Activated CD4-positive, alpha-beta T cell treated with anti-CD3 and anti-CD28 coated beads, Interleukin-2, amount 50 U/mL, for 24 hours (primary cell): ENCODE data around the gene S100A14.

Source experiments
- DNase-seq, 2 donors: peaks; one replicate each; pipeline ENCODE4 v3.0.0-alpha.2; 2020; ENCODE audit warnings: low read depth in 1 of 2, low spot score in 1 of 2

Gene S100A14

GRCh38 chr1:153639280-153639679 is 23.2 kb upstream of the S100A14 start:
- no peak for DNase-seq

- DNase-seq, result no peak
These were observed 22.1 kb upstream of the S100A14 start for GRCh38 chr1:153638261-153638660.

DNA sequence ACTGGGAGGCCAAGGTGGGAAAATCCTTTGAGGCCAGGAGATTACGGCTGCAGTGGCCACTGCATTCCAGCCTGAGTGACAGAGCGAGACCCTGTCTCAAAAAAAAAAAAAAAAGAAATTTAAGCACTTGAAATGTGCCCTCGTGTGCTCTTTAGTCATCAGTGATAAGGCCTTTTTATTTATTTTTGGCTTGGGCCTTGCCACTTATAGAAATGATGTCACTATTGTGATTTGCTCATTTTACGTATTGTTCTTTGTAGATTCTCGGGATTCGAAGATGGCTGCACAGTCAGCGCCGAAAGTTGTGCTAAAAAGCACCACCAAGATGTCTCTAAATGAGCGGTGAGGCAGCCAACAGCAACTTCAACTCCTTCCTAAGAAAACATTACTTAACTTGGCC is 20.2 kb upstream of the S100A14 start:
- no peak for DNase-seq

DNA sequence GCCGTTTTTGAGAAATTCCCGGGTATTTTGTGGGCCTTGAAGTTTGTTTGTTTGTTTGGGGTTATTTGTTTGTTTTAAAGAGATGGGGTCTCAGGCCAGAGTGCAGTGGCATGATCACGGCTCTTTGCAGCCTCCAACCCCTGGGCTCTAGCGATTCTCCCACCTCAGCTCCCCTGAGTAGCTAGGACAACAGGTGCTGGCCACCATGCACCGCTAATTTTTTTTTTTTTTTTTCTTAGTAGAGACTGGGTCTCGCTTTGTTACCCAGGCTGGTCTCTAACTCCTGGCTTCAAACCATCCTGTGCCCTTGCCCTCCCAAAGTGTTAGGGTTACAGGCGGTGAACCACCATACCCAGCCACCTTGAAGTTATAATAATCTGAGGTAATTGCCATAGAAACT is 19.7 kb upstream of the S100A14 start:
- no peak for DNase-seq

GRCh38 chr1:153633754-153634665 is 17.9 kb upstream of the S100A14 start, which contains the start of gene CHTOP:
TSS of gene CHTOP (plus strand) at chr1:153634066. CDS start at chr1:153636589, 2,523 bp downstream.
- peak; percentile 96 to 97 for DNase-seq

DNA sequence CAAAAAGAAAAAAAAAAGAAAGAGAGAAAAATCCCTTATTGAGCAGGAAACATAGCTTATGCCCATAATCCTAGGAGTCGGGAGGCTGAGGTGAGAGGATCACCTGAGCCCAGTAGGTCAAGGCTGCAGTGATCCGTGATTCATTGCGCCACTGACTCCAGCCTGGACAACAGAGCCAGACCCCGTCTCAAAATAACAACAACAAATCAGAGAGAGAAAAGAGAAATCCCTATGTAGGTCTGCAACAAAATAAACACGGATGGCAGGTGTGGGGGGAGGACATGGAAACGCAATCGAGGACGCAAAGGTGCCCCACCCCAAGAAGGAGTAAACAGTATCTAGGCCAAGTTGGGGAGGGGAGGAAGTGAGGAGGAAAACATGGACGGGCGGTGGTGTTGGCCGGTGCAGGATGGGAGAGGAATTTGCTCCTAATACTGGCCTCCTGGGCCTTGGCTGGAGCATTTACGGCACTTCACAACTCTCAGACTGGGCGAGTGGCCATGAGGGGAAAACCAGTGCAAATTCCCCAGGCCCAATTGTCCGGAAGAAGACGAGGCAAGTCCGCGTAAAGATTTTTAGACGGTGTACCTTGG is 17.1 kb upstream of the S100A14 start:
- DNase-seq, result no peak

DNA sequence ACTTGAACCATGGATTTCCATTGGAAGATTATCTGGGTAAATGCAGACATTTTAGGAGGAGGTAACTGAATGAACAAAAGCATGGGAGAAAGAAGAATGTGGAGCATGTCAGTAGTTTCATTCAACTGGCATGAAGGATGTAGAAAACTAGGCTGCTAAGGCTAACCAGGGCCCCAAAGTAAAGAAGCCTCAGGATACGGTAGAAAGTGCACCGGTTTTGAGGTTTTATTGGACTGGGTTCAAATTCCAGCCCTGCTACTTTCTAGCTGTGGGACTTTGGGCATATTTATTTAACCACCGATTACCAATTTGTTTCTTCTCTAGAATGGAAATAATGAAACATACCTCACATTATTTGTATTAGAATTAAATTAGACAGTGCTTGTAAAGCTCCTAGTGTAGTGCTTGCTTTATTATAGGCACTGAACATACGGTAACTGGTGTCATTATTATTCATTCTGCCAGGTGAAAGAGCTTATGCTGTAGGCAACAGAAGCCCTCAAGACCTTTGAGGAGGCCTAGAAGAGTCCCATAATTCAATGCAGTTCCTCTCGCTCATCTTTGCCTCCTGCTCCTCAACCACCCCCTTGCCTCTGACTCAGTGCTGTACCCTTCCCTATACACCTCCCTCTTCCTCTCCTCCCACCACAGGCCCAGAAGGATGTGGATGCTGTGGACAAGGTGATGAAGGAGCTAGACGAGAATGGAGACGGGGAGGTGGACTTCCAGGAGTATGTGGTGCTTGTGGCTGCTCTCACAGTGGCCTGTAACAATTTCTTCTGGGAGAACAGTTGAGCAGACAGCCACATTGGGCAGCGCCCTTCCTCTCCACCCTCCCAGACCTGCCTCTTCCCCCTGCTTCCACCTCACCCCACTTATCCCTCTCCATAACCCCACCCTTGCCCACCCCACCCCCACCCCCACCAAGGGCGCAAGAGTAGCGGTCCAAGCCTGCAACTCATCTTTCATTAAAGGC is 15.2 kb upstream of the S100A14 start:
- no peak for DNase-seq

DNA sequence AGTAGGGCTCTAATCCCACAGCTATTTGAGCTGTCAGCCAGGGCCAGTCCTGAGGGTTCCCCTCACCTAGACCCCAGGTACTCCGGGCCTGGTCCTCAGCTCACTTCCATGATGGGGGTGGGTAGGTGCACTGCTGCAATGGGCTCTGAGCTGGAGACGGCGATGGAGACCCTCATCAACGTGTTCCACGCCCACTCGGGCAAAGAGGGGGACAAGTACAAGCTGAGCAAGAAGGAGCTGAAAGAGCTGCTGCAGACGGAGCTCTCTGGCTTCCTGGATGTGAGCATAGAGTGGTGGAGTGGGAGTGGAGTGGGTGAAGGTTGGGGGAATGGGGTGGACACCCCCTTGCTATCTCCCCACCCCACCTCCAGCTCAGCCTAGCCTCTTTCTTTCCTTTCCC is 14.3 kb upstream of the S100A14 start:
- no peak for DNase-seq

- DNase-seq, result no peak
These were observed 13.8 kb upstream of the S100A14 start for GRCh38 chr1:153629971-153630370.

DNA sequence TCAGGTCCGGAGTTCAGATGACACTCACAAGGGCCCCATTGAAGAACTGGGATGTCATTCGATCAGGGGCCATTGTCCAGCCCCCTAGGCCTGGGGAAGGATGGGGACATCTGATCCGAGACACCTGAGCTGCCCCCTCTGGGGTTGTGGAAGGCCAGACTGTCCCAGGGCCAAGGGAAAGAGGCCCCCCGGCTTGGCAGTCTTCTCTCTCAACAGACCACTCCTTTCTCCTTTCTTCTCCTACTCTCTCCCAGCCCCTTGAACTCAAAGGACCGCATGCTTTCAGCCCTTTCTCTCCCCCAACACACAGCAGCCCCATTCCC is 13.2 kb upstream of the S100A14 start:
- no peak for DNase-seq

DNA sequence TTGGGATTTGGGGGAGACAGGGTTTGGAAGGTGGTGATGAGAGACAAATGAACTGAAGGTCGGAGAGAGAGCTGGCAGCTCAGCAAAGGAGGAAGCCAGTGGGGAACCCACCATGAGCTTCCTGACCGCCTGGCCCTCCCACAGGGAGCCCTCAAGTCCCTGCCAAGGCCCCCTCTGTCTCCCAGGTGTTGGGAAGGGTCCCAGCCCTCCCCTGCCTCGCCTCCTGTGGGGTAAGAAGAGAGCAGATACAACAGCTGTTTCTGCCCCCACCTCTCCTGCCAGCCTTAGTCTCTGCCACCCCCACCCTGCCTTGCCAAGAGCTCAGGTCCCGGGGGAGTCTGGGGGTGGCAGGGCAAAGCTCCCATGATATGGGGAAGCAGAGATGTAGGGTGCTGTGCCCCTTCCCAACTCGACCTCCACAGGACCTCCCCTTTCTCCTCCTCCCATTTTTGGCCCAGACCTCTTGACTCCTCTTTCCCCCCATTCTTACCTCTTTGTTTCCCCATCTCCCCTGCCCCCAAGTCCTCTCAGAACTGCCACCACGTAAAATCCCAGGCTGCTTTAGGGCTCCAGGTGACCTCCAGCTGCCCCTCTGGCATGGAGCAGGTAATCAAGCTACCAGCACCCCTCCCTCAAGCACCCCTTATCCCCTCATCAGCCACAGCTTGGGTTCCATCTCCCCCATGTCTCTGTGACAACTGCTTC is 12.7 kb upstream of the S100A14 start:
- no peak for DNase-seq

DNA sequence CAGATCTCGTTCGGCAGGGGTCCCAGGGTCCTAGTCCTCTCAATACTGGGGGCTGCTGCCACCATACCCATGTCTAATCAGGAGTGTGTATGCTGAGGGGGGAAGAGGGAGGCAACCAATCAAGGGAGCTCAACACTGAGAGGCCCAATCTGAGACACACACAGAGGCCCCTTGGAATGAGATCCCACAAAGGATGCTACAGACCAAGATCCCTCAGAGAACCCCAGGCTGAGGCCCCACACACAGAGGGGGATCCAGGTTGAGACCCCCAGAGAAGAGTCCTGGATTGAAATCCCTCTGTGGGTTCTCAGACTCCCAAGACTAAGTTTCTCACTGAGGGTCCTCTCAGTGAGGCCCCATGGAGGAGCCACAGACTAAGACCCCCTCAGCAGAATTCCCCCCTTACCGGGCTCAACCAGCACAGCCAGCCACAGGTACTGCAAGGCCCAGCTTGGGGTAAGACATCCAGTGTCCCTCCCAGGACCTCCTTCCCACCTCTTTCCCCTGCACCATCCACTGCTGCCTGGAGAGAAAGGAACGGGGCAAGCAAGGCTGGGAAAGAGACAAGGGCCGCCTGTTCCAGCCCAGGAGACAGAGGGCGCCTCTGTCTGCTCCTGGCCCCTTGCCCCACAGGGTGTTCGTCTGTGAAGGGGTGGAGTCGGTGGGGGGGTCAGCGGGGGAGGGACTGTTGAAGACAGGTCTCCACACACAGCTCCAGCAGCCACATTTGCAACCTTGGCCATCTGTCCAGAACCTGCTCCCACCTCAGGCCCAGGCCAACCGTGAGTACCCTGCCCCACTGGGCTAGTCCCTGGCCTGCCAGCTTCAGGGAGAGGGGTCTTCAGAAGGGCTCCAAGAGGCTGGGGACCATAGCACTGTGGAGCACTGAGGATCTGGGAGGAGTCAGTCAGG is 11.8 kb upstream of the S100A14 start, which contains the start of gene S100A1:
TSS of gene S100A1 (plus strand) at position 720 of the 912 bp plus-strand sequence. CDS start 2,088 bp downstream, outside the sequence.
- DNase-seq, result no peak

GRCh38 chr1:153626904-153627714 is 11.0 kb upstream of the S100A14 start, which contains the start of gene S100A13:
TSS of gene S100A13 (minus strand) at chr1:153627505. CDS start at chr1:153626472, 1,033 bp downstream.
- DNase-seq, result no peak

GRCh38 chr1:153626477-153626903 is 10.4 kb upstream of the S100A14 start:
- DNase-seq, result no peak

DNA sequence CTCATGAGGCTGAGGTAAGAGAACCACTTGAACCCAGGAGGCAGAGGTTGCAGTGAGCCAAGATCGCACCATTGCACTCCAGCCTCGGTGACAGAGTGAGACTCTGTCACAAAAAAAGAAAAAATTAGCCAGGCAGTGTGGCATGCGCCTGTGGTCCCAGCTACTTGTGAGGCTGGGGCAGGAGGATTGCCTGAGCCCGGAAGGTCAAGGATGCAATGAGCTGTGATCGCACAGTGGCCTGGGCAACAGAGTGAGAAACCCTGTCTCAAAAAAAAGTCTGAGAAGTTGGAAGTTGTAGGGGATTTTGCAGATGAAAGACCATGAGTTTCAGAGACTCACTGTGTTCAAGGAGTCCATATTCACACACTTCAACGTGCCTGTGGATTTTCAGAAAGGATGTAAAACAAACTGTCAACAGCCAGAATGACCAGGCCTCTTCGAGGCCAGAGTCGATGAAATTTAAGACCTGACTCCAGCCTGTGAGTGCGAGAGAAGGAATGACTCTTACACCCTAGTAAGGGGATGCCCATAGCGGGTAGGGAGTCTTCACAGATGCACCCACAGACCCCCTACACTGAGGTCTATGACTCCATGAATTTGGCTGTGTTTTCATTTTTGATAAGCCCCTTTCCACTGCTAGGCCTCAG is 9.0 kb upstream of the S100A14 start:
- no peak for DNase-seq

- no peak for DNase-seq
These were observed 7.0 kb upstream of the S100A14 start for GRCh38 chr1:153623101-153623500.

GRCh38 chr1:153619171-153619570 is 3.0 kb upstream of the S100A14 start:
- no peak for DNase-seq

GRCh38 chr1:153617663-153618062 is 1.5 kb upstream of the S100A14 start:
- peak in 1 of 2 donors; percentile 30 for DNase-seq
